GM21737 (cell line): ENCODE measurements around the gene OVAAL.
A peak's percentile ranks its signal among the peaks of the same experiment; 100 is the strongest.

Source experiments
- ATAC-seq: cut with Tn5 transposase; IDR thresholded peaks from one replicate; pipeline ENCODE4 v1.9.1; 2021; ENCODE audit warnings: mild to moderate bottlenecking, moderate library complexity; ENCODE audit not compliant: unreplicated experiment

OVAAL gene

GRCh38 chr1:180558664-180559063 is at the start of gene OVAAL:
Gene OVAAL (plus strand): TSS chr1:180558964.
- no peak for ATAC-seq

DNA sequence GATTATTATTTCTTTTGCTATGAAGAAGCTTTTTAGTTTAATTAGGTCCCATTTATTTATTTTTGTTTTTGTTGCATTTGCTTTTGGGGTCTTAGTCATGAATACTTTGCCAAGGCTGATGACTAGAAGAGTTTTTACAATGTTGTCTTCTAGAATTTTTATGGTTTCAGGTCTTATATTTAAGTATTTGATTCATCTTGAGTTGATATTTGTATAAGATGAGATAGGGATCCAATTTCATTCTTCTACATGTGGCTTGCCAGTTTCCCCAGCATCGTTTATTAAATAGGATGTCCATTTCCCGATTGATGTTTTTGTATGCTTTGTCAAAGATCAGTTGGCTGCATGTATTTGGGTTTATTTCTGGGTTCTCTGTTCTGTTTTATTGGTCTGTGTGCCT is 47.9 kb upstream of the OVAAL start:
- no peak for ATAC-seq

DNA sequence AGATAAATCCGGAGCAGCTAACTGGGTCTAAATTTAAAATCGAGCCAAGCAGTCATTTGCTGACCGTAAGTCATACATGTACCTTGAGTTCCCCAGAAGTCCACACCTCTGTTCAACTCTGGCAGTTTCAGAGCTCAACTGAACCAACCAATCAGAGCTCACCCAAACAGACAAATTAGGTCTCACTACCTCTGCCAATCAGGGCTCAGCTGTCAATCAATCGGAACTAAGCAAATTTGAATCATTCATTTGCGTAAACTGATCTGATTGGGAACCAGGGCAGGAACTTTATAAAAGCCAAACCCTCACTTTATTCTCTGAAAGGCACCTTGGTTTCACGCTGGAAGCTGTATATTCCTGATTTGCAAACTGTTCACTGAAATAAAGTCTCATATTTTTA is 45.2 kb upstream of the OVAAL start:
- no peak for ATAC-seq

DNA sequence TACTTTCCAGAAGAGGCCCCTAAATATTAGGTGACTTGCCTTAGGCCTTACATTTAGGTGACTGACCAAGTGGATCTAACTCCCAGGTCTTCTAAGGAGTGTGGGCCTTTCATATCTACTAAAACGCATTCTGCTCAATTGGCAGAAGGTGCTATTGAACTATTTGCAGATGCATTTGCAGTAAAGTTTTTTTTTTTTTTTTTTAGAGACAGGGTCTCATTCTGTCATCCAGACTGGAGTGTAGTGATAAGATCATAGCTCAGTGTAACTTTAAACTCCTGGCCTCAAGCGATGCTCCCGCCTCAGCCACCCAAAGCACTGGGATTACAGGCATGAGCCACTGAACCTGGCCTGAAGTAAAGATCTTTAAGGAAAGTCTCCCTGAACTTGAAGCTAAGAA is 43.4 kb upstream of the OVAAL start:
- no peak for ATAC-seq

DNA sequence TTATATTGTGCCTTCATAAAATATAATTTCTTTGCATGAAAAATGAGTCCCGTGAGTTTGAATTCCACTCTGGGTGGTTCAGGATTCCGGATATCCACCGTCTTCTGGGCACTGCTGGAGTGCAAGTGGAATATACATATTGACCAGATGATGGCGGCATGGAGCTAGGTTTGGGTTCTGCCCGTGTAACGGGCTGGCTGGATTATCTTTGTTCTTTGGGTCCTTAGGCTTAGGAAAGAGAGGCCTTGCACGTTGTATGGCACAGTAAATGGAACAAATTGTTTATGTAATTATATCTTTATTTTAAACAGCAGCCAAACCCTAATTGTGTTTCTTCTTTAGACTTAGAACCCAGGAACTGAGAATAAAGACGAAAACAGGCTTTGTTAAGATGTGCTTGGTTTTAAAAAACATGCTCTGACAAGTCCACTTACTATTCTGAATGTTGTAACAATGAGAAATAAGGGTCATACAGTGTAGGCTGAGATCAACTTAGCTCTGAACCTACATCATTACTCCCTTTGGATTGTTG is 42.8 kb upstream of the OVAAL start:
- ATAC-seq, result peak; percentile 93

DNA sequence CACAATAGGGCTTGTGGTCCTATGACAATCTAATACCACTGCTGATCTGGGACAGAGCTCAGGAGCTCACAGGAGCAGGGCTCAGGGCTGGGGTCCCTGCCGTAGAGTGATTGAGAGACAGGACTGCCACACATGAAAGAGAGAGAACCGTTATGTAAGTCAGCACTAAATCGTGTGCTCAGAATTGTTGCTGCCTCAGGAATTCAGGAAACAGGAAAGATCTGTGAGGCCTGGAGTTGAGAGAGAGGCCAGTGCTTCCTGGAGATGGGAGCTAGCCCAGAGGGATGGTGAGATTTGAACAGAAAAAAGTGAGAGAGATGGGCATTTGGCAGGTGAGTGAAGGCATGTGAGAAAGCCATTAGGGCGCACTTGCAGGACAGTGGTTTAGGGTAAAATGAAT is 38.9 kb upstream of the OVAAL start:
- no peak for ATAC-seq

DNA sequence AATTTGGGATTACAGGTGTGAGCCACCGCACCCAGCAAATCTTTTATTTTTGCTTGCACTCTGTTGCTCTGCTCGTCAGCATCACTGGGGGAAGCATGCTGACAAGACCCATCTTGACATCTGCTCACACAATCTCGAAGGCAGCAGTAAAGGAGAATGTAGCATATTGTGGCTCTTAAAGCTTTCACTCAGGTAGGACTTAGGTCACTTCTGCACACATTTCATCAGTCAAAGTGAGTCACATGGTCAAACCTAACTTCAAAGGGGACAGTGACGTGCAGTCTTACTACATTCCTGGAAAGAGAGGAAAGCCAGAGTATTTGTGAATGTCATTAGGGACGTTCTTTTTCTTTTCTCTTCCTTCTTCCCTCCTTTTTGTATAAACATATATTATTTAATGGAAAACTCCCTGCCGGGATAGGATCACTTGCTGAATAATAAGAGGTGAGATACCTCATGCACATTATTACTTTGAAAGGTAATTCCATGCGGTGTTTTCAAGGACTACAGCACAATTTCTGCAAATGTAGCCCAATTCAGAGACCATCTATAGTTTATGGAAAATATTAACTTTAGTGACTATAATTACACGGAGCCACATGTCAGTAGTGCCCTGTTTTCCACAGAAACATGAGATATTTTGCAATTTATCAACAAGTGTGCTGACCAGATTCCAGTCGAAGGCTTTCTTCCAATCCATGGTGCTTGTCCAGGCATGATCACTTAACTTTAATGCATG is 37.1 kb upstream of the OVAAL start:
- no peak for ATAC-seq

- no peak for ATAC-seq
Measured at GRCh38 chr1:180522213-180522515, 36.6 kb upstream of the OVAAL start.

GRCh38 chr1:180524160-180524914 is 34.4 kb upstream of the OVAAL start:
- ATAC-seq, result no peak

GRCh38 chr1:180524915-180525714 is 33.6 kb upstream of the OVAAL start:
- no peak for ATAC-seq

GRCh38 chr1:180525715-180526039 is 33.1 kb upstream of the OVAAL start:
- no peak for ATAC-seq

DNA sequence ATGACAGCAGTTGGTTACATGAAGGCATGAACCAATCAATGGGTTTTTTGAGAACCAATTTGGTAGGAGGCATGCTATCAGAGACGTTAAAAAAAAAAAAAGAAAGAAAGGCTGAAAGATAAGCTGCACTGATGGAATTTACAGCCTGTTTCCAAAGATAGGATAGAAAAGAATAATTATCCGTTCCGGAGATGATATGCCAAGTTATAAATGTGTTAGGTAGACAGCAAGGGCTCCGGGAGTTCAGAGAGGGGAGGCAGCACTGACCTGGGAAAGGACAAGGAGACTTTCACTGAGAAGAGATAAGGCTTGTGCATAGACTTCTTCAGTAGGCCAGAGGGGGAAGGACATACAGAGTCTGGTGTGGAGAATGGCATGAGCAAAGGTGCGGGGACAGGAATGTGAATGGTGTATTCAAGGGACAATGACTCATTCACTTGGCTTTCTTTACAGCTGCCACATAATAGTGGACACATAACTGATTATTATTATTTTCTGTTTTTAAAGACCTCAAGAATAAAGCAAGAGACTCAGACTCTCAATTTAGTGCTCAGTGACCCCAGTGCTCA is 31.6 kb upstream of the OVAAL start:
- no peak for ATAC-seq

GRCh38 chr1:180528868-180529470 is 29.8 kb upstream of the OVAAL start:
- no peak for ATAC-seq

GRCh38 chr1:180530501-180530900 is 28.3 kb upstream of the OVAAL start:
- ATAC-seq, result no peak

- ATAC-seq, result no peak
Measured at GRCh38 chr1:180532854-180533253, 25.9 kb upstream of the OVAAL start.

DNA sequence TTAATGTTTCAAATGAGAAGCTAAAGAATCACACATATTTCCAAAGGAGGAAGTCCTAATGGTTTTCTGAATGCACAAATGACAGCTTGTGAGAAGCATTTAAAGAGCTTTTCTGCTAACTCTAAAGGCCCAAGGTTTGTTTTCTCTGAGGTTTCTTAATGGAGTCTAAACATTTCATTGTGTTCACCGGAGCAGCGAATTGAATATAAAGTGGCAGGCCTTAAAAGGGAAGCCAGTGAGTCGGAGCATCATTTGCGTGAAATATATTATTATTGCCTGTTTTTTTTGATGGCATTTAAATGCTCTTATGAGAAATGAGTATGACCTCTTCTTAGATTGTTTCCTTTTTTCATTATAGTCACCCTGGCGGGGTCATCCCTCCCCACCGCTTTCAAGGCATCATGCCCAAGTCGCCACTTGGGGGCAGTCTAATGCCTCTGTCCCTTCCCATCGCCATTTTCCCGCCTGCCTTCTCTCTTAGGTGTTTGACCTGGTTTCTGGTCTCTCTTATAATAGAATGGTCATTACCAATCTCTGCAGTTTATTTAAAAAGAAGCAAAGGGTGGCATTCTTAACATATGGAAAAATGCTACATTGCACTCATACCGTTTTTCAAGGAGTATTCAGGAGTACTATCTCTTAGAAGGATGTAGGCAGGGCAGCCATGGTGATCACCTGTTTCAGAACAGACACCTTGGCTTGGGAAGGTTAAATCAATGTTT is 25.3 kb upstream of the OVAAL start:
- no peak for ATAC-seq

DNA sequence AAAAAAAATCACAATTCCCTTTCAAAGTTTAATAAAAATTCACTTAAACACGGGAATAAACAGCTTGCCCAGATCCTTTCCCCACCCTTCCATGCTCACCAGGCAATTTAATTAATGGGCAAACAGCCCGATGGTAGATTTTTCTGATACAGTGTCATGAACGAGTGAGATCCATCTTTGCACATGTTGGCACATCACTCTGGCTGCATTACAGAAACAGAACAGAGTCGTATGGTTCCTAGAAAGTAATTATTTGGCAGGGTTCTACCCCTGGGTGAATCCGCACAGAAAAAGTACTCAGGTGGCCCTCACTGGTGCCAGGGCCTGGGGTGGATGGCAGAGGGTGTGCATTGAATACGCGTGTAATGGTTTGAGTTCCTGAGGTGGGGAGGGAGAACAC is 24.6 kb upstream of the OVAAL start:
- no peak for ATAC-seq

- ATAC-seq, result no peak
Measured at GRCh38 chr1:180535418-180535999, 23.3 kb upstream of the OVAAL start.

GRCh38 chr1:180536821-180537372 is 21.9 kb upstream of the OVAAL start:
- no peak for ATAC-seq

- ATAC-seq, result no peak
Measured at GRCh38 chr1:180539136-180539535, 19.6 kb upstream of the OVAAL start.
